Tongue (tissue), 2 donors: Measurements from ENCODE around the gene MAP3K8. TPM values are rescaled to one million over a fixed set of nuclear protein-coding genes. Genes with fewer than 3 reads are reported as not detected.
"Not testable (repeated sequence)": the region's sequence is repeated elsewhere in the genome, so short reads cannot be mapped to it uniquely, and the experiment has no call there.

Experiments
- DNase-seq: peaks from one replicate; pipeline ENCODE4 v3.0.0-alpha.2; 2015
- total RNA-seq: library from RNA; depleted of rRNA; stranded (reverse); fragments of >200 nt; gene quantifications from one replicate; pipeline ENCODE4 v1.2.3, GENCODE V29; 2014

MAP3K8 gene
- total RNA-seq, 1 donor from 2014 or later = 10.8 TPM

DNA sequence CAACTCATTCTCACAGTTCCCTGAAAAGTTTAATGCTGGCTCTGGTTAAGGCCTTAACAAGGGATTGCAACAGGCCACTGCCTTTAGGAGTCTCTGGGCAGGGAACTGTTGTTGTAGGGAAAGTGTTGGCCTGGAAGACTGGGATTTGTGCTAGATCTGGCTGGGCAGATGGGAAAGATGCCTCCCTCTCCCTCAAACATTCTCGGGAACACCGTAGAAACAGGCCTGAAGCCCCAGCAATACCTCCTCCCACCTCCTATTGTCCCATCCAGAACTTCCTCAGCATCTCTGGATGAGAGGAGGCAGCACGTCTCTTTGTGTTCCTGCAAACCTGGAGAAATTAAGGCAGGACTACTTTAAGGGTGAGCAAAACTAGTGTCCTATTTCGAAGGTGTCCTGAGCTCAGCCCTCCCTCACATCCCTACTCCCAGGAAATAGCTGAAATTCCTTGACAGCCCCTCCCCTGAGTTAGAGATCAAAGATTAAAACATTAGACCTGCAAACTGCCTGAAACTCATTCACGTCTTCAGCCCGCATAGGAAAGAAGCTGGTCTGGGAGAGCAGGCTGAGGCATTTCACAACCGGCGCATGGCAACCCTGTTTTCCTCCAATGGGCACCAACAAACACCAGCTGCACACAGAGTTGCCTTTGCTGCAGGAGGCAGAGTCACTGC, 10.9 kb upstream of the MAP3K8 start:
- DNase-seq = peak; percentile 54

DNA sequence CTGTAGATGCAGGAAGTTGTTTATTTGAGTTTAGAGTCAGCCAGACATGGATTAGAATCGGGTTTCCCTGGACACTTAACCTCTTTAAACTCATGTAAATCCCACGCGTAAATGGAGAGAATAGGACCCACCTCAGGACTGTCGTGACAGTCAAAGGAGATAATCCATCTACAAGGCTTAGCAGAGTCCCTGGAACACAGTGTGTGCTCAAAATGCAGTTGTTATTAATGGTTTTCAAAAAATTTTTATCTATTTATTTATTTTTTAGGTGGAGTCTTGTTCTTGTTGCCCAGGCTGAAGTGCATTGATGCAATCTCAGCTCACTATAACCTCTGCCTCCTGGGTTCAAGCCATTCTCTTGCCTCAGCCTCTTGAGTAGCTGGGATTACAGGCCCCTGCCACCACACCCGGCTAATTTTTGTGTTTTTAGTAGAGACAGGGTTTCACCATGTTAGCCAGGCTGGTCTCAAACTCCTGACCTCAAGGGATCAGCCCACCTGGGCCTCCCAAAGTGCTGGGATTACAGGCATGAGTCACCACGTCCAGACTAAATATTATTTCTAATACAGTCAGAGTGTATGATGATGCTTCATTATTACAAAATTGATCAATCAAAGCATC, 10.2 kb upstream of the MAP3K8 start:
- DNase-seq = not testable (repeated sequence)

DNA sequence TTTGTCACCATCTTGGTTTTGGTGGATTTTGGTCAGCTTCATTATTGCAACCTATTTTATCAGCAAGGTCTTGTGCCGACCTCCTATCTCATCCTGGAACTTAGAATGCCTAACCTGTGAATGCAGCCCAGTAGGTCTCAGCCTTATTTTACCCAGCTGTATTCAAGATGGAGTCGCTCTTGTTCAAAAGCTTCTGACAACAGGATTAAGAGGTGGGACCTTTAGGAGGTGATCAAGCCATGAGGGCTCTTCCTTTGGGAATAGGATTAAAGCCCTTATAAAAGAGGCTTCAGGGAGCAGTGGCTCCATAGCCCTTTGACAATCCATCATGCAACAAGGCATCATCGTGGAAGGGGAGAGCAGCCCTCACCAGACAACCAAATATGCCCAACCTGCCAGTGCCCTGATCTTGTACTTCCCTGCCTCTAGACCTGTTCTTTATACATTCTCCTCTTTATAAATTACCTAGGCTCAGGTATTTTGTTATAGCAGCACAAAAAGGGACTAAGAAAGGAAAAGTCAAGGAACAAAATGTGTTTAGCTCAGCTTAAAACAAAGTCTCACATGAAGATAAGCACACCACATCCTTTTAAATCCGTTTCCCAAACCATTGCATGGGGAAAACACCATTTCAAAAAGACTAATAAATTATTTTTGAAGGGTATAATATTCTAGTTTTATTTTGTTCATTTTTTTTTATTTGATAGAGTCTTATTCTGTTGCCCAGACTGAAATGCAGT, 8.5 kb upstream of the MAP3K8 start:
- no peak for DNase-seq

DNA sequence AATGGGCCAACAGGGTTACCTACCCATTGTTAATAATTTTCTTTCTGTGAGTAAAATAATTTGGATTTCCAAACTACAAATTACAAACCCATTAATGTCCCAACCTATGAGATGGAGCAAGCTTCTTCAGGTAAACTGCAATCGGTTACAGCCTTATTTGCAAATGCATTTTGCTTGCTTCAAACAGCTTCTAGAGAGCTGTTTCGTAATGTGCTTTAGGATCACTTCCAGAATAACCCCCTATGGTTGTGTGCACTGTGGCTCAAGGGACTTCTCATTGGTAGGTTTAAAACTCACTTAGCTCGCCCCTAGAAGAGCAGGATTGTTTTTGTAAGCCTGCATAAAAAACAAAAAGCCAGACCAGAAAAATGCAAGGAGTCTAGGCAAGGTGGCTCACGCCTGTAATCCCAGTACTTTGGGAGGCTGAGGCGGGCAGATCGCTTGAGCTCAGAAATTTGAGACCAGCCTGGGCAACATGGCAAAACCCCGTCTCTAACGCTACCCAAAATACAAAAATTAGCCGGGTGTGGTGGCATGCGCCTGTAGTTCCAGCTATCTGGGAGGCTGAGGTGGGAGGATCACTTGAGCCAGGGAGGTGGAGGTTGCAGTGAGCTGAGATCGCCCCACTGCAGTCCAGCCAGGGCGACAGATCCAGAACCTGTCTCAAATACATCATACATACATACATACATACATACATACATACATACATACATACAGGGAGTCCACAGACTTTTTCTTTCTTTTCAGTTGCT, 3.3 kb upstream of the MAP3K8 start:
- no peak for DNase-seq

DNA sequence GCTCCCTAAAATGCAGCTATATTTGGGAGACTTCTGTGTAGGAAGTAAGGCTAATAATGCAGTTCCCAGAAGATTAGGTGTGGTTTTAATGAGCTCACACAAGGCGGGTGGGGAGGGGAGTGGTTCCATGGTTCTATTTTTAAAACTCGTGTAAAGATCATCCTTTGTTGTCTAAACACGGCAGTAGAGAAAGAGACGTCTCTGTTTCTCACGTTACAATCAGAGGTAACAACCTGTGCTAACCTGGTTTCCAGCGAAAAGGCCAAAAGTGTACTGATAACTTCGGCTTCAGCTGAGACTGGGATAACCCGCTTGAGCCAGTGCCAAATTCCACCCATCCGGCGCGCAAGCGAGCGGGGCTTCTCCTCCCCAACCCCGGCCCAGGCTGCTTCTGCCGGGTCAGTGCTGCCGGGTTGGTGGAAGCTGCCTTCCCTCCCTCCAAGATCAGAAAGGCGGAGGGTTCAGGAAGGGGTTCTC, 2.5 kb upstream of the MAP3K8 start:
- peak; percentile 63 for DNase-seq

DNA sequence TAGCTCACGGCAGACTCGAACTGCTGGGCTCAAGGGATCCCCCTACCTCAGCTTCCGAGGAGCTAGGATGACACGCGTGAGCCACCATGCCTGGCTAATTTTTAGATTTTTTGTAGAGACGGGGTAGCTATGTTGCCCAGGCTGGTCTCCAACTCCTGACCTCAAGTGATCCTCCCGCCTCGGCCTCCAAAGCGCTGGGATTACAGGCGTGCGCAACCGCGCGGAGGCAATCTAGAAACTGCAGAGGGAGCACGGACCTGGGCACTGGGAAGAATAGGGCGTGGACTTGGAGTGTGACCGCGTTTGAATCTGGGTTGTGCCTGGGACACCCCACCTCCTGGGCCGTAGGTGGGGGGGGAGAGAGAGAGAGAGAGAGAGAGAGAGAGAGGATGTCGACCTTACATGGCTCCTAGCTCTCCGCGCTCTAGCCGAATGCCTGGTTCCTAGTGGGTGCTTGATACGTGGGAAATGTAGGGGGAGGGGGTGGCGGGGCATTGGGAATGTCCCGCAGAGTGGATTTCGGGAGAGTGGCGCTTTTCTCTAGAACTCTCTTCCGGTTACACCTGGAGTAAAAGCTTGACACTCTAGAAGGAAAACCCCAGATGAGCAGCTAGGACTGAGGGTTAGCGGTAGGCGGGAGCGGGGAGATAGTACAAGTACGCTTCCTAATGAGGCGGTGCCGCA, 1.2 kb upstream of the MAP3K8 start:
- no peak for DNase-seq

DNA sequence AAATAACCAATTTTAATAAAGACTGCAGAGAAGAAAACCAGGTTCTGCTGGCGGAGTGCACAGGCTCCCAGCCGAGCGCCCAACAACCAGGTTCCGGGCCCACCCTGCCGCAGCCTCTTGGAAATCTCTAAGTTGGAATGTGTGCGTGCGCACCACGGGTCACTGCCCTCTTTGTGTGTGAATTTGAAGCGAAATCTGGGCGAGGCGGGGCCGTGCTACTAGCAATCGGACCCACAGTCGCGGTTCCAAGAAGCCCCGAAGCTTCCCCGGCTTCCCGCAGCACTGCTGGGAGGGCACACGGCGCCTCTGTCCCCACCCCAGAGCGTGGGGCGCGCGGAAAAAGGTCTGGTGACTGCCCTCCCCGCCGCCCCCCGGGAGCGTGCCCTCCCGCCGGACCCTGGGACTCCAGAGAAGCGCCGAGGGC, 666 bp upstream of the MAP3K8 start:
- DNase-seq = peak; percentile 85

DNA sequence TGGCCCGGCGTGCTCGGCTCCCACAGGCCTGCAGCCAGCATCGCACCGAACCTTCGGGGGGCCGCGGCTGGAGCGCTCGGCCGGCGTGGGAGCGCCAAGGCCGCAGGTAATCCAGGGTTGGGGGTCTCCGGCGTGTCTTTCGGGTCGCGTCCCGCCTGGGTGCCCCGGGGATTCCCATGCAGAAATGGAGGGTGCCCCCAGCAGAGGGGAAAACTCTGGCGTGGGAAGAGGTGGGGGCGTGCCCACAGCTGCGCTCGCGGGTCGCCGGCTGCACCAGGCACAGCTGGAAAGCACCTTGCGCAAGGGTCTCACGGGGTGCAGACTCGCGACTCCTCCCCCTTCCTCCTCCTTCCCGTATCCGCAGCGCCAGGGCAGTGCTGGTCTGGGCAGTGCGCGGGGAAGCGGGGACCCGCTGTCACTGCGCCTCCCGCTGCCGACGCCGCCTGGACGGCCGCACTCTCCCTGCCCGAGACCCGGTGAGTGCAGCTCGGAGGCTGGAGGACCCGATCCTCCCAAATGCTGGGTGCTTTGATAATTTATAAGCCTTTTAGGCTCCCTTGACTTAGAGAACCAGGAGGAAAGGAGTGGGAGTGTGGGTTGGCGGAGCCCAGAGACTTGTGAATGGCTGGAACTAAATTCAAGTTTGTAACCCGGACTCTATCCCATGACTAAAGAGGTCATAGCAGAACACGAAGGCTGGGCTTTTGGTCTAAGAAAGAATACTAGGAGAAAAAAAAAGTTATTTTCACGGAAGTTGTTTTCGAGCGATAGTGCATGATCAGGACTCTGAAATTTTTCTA, 489 bp downstream of the MAP3K8 start:
- DNase-seq = peak; percentile 73

DNA sequence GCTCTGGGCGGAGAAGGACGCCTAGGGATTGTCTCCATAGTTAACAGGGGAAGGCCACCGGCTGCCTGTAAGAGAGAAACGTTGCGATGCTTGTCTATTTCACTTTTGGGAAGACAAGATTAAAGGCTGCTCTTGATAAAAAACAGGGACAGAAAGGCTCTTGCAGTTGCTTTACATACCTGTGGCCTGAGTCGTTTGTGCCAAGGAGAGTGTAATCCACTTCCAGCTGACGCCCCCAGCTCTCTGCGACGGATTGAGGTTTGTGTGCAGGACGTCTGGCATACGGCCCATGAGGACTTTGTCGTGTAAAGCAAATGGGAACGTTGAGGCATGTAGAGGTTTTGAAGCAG, 1.1 kb downstream of the MAP3K8 start:
- DNase-seq = no peak

DNA sequence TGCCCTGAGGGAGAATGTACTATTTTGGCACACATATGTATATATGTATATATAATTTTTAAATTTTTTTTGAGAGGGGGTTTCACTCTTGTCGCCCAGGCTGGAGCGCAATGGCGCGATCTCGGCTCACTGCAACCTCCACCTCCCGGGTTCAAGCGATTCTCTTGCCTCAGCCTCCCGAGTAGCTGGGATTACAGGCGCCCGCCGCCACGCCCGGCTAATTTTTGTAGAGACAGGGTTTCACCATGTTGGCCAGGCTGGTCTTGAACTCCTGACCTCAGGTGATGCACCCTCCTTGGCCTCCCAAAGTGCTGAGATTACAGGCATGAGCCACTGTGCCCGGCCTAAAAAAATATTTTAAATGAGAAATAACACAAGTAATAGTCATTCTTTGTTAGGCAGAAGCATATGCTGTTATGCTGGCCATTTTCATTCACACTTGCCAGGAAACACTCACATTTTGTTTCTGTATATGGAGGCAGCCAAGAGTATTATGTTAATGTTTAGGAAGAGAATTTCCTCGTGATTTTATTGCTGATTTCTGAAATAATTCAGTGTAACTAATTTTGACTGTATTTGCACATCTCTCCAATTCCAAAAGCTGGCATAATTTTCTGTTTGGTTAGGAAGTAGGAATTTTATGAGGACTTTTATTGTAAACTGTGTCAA, 1.6 kb downstream of the MAP3K8 start:
- not testable (repeated sequence) for DNase-seq

DNA sequence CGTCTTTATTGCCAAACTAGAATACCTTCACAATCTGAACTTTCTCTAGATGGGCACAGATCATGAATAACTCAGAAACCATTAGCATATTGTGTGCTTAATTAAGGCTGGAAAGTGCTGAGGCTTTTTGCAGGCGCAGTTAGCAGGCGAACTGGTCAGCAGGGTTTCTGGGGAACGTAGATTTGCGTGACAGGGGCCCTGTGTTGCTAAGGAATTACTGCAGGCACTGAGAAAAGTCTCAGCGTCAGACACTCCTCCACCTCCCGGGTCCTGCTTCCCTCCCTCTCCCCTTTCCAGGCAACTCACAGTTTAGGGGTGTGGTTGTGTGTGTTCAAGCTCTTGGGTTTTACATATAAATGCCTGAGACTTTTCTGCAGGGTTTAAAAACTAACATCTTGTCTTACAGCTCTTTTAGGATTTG, 2.2 kb downstream of the MAP3K8 start:
- DNase-seq = peak; percentile 71

DNA sequence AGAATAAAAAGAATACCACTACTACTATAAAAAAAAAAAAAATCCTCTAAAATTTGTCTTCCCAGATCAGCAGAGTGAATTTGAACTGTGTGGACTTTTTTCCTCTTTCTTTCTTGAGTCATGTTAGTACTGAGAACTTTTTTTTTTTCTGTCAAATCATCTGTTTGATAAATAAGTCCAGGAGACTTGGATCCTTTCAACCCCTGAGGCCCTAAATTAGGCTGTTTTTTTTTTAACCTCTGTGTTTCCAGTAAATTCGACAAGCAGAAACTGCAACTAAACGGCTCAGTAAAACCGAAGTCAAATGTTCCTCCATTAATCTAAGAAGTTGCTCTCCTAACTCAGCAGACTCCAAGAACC, 2.7 kb downstream of the MAP3K8 start:
- DNase-seq = no peak

DNA sequence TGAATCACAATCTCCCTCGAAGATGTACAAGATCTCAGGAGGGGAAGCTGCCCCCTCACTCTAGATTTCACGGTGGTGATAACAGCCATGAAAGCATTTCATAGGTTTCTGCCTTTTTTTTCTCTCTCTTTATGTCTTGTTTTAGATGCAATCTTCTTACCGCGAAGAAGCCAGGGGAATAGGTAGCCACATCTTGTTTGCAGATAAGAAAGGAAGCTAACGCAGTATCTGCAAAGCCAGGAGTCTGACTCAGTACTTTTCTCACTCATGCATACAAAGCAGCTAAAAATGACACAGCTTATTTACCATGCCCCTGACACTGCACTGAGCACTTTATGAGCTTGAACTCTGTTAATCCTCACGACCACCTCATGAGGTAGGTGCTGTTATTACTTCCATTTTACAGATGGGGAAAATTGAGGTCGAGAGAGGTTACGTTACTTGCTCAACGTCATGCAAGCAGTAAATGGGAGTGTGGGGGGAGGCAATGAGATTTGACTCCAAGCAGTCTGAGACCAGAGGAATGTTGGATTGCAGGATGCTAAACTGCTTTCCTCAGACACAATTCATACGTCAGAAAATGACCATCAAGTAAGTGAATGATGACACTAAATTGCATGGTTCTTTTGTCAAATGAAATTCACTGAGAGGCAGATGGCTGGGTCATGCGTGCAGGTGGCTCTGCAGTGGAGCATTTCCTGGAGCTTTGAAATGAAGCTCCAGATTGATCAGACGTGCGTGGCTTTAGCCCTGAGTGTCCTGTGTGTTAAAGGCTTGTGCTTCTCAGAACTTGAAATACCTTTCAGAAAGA, 3.3 kb downstream of the MAP3K8 start:
- no peak for DNase-seq

DNA sequence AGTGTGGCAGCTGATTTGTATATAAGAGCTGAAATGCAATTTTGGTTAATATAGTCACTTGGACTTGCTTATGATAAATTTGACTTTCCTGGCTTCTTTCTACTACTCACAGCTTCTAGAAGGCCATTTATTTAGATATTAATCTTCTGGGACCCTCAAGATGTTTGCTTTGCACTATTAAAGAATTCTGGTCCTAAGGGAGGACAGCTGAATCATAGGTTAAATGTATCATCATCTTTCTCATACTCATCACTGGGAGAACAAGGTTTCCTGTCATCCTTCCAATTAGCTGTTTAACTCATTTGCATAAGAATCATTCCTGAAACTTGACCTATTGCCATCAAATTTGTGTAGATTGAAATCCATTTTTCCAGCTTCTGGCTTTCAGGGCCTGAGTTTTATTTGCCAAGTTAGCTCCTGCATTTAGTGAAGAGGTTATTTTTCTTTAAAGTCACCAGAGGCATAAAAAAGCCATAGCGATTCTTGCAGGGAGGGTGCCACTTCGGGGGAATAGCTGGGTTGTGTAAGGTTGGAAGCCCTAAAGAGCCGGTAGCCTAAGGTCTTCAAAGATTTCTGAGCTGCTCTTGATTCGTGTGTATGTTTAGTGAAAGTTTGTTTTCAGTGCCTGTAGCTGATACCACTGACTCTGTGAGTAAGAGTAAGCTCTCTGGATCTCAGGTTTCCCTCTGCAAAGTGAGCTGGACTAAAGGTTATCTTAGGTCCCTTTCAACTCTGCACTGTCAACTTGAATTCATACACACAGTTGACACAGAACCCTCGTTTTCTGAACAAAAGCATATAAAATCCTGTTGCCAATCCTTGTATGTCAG, 4.3 kb downstream of the MAP3K8 start:
- no peak for DNase-seq

DNA sequence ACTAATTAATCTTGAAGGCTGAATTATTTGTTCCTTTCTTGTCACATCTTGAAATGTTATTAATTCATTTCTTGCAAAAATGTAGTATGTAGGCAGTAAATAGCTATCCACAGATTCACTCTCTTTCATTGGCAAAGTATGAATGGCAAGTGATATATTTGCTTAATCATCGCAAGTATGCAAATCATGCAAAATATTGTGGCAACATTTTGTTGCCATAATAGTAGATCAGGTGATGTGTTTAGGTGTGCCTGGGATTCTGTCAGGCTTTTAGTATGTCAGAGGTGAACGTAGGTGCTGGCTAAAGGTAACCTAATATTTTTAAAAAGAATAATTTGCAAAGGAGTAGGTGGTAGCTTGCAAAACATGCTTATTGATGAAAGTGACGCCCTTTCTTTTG, 5.9 kb downstream of the MAP3K8 start:
- DNase-seq = no peak

DNA sequence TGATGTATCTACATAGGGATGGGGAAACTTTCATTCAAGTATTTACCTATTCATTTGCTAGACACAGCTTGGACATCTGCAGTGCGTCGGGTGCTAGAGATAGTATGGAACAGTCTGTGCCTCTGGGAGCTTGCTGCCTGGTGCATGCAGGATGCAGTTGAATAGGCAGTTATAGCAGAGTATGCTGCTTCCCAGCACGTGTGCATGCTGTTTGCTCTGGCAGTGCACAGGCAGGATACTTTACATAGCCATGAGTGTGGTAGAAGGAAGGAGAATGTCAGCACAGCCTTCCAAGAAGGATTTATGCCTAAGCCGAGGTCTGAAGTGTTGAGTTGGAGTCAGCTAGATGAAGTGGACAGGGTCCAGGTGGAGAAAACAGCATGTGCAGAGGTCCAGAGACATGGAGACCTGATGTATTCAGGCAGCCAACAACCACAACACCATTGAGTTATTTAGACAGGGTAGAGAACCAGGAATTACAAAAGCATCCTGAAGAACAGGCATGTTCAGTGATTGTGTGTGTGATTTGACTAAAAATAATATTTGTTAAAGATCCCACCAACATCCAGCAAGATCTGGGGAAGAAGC, 8.1 kb downstream of the MAP3K8 start:
- peak; percentile 35 for DNase-seq

DNA sequence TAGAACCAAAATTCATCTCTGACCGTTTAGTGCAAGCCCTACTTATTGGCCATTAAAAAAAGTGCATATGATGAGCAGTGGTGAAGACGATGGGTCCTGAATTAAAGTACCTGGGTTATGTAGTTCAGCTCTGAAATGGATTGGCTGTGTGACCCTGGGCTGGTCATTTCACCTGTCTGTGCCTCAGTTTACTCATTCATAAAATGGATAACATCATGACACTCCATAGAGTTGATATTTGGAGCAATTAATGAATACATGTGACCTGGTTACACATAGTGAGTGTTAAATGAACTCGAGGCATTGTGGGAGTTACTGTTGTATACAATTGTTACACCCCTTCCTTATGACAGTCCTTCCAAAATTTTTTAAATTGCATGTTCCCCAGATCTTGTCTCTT, 9.1 kb downstream of the MAP3K8 start:
- DNase-seq = no peak

DNA sequence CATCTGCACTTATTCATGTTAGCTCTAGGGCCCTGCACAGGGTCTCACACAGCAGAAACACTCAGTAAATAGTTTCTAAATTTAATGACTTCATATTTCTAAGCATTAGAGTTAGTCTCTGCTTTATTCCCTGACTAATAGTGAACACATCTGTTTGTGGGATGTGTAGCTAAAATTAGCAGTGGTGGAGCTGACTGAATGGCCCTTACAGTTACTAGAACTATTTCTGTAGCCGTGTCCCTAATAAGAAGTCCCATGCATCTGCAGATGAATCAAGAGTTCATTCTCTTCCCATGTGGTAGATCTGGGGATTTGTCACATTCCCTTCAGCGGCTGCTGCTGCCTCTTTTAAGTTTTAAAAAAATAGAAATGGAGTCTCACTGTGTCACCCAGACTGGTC, 11.7 kb downstream of the MAP3K8 start:
- no peak for DNase-seq
